COLO829 (cell line): Measurements from ENCODE around the gene HOXA9.
A peak's percentile ranks its signal among the peaks of the same experiment; 100 is the strongest.

Experiments
- DNase-seq: peaks from one replicate; pipeline ENCODE4 v3.0.0; 2012; ENCODE audit warnings: low spot score

Gene HOXA9

DNA sequence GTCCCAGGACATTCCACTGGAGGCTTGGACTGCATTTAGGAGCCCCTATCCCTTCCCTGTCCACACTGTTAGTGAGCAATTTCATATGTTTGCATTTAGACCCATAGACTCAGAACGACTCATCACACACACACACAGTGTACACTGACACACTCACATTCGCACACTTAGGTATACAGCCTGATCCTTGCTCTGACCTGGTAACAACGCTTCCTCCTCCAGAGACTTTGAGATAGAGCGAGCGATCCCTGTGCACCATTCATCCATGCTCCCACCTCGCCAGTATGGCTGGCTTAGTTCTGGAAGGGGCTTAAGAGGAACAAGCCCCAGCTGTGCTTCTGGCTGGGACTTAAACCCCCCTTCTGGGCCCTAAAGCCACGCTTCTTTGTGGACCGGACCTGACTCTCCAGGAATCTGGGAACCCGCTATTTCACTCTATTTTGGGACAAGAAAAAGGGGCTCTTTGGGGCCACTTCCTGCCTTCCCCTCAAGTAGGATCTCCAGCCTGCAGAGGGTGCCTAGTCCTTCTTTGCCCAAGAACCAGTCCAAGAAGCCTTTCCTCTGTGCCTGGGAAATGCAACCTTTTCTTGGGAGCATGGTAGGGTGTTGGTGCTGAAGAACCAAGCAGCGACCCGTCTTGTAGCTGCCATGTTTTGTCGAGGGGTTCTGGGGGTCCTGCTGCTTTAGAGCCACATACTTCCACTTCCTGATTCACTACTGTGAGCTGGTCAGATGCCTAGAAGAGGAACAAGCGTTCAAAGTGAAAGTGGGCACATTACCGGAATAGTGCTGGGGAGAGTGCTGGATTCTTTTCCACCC lies 35.6 kb upstream of the HOXA9 start:
- DNase-seq, result no peak

DNA sequence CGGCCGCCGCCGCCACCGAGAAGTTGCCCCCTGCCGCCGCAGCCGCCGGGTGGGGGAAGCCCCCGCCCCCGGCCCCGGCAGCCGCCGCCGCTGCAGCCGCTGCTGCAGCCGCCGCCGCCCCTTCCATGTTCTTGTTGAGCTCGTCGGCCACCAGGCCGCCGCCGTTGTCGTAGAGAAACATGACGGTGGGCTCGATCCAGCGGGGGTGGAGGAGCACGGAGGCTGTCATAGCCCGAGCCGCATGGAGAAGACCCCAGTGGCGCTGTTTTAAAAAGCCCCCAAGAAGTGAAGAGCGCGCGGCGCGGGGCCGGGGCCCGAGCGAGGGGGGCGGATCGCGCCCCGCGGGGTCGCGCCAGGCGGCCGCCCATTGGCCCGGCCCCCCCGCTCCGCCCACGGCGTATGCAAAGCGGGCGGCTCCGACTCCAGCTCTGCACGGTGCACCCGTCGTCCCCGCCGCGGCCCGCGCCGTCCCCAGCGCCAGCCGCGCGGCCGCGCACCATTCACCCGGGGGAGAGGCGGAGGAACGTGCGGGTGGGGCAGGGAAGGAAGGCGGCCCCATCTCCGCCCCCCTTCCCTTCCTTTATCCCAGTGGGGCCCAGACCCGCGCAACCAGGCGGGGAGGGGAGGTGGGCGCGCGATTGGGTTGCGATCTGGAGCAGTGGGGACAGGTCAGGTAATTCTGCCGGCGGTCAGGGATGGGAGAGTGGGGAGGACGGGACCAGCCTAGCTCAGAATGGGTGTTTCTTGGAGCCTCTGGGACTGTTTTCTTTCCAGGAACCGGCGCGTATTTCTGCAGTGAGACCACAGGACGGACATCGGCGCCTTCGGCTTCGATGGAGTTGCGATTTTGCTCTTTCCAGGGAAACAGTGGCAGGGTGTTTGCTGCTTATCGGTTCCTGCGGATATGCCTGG lies 34.8 kb upstream of the HOXA9 start, which contains the start of gene HOXA13:
HOXA13 (minus strand) TSS at position 243 of the 912 bp plus-strand sequence; CDS start at position 229, 14 bp downstream.
- DNase-seq, result no peak

DNA sequence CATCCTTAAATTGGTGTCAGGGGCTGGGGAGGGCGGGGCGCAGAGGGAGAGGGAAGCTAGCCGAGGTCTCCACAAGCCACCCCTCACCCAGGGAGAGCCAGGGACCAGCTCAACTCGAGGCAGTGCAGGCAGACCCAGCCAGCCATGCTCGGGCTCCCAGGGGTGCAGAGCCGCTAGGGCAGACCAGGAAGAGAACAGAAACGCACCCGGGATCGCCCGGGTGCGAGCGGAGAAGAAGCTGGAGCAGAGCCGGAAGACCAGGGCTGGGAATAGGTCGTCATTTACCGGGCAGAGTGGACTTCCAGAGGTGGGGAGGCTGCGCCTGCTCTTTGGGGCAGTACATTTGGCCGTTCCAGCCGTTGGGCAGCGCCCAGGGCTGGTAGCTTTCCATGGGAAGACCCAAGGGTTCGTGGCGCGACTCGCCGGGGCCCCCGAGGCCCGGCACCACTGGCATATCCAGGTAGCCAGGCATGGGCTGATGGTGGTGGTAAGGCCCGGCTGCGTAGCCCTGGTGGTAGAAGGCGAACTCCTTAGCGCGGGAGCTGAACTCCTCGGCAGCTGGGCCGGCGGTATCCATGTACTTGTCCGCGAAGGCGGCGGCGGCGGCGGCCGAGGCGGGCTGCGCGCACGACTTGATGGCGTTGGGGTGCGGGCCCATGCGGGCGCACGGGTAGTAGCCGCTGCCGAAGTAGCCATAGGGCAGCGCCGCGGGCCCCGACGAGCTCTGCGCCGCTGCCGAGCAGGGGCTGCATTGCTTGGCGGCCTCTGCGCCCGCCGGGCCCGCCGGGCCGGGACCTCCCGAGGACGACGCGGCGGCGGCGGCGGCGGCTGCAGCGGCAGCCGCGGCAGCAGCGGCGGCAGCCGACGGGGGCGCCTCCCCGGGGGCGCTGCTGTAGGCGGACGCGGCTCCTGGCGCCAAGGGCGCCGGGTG lies 33.8 kb upstream of the HOXA9 start:
- DNase-seq, result no peak

DNA sequence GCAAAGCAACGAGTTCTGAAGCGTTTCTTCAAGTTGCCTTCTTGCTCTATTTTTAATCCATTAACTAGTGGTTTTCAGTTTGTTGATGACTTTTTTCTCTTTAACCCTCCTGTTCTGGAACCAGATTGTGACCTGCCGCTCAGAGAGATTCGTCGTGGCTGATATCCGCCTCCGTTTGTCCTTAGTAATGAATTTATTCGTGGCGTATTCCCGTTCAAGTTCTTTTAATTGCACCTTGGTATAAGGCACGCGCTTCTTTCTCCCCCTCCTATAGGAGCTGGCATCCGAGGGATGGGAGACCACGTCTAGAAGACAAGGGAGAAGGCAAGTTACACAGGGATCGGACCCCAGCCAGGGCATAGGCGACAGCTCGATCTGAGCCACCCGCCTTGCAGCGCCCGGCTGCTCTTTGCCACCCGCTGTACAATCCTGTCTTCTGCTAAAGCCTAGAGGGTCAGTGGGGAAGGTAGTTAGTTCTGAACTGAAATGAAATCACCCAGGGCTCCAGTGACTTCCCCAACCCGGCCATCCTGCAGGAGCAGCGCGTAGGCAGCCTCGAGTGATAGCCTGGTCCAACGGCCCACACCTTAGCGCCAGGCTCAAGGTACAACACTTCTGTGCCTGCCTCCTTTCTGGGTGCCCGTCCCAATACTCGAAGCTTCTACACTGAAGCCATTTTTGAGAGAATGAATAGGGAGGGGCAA lies 33.0 kb upstream of the HOXA9 start:
- DNase-seq, result no peak

DNA sequence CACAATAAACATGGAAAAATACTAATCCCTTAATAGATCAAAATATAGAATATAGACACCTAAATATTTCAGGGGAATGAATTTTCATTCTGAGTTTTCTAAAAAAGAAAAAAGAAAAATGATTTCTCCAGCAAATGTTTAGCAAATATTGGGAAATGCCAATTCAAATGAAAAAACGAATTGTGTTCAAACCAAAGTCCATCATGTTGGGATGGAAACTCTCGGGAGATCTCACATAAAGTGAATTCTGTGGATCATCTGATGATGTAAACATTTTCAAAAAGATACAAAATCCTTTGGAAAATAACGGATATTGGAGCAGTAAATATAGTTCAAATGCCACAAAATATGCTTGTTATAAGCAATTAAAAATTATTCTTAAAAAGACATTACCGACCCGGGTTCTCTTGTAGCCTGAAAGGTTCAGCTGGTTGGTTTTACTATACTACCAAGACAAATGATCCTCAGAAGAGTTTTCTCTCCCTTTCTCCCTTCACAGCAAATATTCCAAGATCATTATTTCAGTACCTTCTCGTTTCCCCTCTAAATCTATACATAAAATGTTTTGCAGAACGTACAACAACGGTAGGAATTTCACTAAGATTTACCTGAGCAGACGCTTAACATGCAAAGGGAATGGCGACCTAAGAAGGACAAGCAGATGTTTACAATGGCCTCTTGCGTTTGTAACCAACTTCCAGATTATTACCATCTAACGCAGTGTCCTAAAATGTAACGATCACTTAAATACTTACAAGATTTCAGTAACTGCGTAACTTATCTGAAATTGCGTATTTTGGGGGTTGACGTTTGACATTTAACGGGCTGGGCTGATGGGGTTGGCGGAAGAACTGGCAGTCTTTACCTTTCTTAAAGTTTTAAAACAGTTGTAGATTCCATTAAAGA lies 32.1 kb upstream of the HOXA9 start:
- DNase-seq, result no peak

DNA sequence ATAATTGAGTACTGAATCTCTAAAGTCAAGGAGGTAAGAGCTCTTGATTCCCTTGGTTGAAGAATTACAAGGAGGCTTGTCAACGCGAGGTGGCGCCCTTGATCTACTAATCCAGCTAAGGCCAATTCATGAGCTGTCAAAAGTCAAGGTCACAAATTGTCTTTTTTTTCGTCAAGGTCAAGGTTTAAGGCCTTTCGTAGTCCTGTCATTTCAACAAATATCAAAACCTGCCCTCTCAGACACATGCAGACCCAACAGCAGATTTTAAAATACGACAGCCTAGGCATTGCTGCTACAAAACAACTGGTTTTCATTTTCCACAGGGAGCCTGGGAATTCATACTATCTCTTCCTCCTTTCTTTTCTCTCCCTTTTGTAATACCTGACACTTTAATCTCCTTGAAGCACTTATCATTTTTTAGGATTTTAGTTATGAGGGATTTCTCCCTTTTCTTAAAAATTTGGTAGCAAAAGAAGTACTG lies 31.0 kb upstream of the HOXA9 start:
- peak; percentile 75 for DNase-seq

DNA sequence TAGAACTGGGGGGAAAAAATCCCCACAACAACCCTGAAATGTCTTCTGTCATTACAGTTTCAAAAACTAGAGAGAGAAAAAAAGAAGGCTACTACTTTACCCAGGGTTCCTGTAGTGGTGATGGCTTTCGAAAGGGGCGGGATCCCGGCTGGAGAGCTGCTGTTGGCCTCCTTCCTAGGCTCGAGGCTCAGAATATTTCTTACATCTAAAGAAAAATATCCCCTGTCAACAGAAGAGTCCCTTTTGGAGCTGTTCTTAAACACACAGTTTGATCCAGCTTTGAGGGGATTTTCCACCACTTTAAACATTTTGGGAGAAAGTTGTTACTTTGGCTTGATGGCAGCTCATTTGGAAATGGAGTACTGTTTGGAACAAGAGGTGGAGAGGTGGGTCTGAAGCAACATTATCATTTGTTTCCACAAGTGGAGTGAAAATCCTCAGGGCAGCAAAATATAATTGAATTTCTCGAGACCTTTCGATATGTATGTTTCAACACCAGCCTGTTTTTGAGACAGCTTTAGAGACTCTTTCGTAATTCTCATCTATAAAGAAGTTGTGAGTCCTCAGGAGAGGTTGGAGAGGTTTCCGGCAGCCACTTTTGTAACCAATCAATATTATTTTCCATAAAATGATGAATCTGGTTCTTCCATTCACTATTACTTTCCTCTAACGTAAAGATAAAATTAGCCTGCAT lies 29.5 kb upstream of the HOXA9 start:
- DNase-seq, result no peak

DNA sequence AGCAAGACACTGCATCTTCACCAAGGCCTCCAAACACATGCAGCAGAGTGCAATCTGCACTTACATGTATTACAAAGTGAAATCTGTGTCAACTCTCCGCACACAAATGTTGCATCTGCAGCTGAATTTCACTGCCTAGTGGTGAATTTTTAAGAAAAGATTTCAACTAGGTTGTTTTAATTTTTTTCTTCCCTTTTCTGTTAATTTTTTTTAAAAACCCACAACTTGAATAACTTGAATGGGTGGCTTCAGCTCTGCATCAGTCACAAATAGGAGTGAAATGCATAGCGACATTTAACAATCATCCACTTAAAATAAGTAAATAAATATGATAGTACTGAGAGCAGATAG lies 28.6 kb upstream of the HOXA9 start:
- DNase-seq, result no peak

DNA sequence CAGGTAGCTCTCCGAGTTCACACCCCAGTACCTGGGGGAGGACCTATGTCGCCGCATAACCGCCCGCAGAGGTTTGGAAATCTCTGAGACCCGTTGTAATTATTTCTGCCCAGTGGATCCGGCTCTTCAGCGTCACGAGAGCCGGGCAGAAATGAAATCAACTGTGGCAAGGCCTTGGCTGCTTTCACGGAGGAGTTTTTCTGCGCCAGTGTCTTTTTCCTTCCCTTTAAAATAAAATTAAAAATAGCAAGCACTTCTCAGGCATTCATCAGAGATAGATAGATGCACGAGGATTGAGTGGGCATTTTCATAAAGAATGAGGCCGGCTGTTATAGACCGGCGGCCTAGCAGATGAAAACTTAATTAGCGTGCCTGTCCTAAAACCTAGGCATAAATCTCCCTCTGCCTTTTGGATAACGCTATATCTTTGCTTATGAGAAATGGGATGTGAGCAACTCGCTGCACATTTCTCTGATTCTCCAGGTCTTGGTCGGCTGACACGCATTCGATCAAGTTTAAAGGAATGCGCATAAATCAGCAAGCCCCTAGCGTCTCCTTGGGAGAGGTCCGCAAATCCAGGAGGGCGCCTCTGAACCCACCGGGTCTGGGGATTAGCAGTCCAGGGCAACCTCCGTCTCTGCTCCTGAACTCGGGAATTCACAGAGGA lies 28.1 kb upstream of the HOXA9 start:
- no peak for DNase-seq

DNA sequence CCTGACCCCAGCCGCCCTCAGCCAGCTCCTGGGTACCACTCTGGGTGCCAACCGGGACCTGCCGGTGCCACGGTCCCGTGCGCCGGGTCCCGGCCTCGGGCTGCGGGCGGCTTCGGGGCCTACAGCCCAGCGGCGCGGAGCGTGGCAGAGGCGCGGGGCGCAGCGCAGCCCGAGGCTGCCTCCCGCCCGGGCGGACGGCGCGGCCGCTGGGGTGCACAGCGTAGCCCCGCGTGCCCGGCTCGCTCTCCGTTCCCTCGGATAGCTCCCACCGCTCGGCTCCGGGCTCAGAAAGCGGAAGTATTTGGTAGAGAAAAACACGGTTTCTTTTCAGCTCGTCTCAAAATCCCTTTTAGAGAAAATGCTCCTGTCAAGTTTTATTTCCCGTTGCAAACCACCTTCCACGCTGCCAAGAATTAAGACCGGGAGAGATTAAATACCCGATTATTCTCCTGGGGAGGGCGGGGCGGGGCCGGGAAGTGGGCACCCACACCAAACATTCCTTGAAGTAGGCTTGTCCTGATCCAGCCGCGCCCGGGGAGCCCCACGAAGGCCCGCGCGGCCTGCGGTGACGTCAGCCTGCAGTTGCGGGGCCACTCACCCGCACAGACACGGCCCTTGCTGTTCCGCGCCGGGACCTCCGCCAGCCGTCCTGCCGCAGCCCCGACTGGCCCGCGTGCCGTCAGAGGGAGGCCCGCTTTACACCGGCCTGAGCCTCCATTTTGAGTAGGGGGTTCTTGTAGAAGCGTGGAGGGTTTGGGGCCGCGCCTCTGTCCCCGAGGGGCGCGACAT lies 27.4 kb upstream of the HOXA9 start:
- DNase-seq, result no peak

DNA sequence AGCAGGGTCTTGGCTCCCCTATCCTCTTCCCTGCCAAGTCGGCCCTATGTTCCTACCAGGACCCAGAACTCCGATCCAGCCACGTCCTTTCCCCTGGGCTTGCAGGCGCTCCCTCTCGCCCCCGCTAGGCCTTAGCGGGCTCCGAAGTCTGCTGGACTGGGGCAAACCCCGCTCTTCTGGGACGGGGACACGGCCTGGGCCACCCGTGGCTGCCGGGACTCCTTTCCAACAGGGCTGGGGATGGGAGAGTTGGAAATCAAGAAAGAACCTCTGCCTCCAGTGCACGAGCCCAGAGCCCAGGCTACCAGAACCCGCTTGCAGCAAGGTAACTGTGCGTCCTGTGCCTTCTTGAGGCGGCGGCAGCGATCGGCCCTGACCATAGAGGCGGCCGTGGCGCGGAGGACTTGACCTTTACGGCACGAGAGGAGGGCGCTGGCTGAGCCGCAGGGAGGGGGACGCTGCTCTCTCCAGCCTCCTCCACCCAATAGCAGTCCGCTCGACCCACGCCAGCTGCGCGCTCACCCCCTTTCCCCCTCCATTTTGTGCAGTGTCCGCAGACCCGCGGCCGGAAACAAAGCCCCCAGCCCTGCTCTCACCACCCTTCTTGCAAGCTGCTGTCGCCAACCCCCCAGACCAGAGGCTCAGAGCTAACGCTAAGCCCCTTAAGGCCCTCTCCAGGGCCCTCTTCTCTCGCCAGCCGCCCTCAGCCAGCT lies 26.7 kb upstream of the HOXA9 start:
- DNase-seq, result no peak

DNA sequence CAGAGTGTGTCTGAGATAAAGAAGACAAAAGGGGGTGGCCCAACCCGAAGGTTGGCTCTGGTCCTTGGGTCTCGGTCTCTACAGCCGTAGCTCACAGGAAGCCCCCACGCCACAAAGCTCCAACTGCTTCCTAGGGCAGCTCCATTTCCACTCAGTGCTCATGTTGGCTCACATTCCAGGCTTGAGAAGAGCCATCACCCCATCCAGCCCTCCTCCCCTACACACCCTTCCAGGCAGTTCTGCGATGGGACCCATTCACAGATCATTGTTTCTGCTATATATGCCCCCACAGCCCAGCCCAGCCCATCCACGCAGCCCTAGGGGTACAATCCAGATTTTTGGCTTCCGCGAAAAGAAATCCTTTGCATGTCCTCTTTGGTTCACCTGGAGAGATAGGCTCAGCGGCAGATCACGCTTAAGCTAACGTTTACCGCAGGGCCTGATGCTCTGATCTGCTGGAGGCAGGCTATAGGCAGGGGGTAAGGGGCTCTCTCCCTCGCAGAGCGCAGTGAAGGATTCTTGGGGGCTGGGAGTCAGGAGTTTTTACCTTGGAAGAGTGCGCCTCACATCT lies 25.9 kb upstream of the HOXA9 start:
- no peak for DNase-seq

DNA sequence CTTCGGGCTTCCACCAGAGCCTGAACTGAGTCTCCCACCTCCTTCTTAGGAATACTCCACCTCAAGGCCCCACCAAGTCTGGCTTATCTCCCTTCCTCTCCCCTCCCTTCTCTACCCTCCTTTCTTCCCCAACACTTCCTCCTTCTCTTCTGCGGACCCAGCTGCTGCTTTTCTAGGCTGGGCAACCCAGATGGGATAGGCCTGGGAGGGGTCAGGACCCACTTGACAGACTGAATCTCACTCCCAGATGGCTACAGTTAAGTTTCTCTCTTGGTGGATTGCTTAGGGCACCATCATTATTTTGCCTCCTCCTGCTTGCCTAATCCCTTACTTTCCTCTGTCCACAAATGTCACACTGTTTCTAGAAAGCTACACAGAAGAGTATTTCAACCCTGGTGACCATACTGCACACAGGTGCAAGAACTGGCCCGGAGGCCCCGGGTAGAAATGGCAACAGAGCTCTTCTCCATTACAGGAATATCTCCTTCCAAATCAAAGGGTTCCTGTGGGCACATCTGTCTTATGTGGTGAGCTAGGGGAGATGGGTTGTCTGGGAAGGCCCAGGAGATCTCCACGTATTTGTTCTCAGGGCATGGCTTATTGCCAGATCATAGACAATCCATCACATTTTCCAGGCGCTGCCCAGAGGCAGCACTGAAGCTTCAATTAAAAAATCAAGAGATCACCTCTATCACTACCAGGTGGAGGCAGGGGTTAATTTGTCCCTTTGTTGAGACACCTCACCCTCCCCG lies 24.8 kb upstream of the HOXA9 start:
- DNase-seq, result no peak

DNA sequence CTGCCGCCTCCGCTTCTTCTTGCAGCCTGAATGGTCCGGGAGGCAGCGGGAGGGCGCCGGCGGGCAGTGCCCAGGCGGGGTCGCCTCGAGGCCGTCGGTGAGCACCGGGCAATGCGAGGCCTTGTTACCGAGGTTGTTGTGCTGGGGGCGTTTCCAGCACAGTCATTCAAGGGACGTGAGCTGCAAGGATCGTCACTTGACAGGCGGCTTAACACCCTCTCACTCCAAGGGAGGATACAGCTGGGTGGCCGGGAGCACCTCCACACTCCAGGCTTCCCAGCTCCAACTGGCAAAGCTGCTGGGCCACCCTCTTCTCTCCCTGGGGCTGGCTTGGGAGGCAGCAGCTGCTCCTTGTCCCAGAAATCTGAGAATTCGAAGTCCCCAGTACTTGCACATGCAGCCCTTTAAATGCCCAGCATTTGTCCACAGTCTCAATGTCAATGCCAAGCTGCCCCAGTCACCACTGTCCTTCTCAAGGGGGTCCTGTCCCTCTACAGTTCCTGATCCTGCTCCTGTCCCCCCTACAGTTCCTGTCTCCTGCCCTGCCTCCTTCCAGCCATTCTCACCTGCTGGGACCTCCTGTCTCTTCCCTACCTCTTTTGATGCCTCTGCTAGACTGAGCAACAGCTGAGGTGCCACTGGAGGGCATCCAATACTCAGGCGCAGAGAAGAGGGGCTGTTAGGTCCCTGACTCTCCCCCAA lies 24.1 kb upstream of the HOXA9 start:
- DNase-seq, result no peak

DNA sequence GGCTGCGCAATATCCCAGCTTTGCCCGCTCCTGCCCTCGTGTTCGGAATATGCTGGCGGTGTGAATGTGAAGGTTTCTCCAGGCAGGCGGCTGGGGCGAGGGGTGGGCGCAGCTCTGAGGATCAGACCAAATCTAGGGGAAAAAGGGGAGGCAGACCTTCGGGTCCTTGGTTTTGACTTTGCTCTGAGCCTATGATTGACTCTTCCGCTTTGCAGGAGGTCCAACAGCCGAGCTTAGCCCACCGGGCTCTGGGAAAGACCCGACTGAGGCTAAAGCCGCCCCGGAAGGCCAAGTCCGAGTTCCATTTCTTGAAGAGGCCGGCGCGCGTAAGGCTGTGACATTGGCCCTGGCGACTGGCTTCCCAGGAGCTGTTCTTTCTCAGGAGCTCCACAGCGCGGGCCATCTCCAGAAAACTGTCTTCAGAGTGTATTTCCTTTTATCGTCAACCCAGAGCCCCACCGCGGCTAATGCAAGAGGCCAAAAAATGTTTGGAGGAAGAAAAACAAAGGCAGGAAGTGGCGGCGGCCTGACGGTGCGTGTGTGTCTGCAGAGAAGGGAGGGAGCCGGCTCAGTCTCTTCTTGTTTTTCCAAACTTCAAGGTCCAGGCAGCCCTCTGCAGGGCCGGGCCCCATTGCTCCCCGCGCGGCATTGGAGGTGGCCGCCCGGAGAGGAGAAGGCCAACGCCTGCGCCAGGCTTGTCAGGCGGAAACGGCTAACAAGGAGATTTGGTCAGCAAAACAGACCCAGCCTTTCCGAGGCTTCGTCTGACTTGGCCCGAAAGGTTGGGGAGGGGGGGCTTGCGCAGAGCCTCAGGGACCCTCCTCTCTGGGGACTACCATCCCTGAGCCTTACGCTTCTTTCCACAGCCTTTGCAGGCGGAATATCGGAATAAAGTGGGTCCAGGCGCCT lies 23.3 kb upstream of the HOXA9 start:
- DNase-seq, result no peak
